H9 (cell line): ENCODE measurements around the gene TRIM42. TPM values are rescaled to one million over a fixed set of nuclear protein-coding genes. Genes with fewer than 3 reads are reported as not detected.

Experiments used
- DNase-seq: peaks from one replicate; pipeline ENCODE4 v3.0.0-alpha.2; 2017
- H2AFZ ChIP-seq: one replicate; pipeline ENCODE4 v1.6.1; 2013; ENCODE audit warnings: mild to moderate bottlenecking, low read length, control low read depth, moderate library complexity
- H2AK5ac ChIP-seq: 2 replicates; pipeline ENCODE4 v1.6.1; 2013; ENCODE audit warnings: low read length, control low read depth, mixed read lengths; ENCODE audit not compliant: insufficient read length
- H2BK120ac ChIP-seq: one replicate; pipeline ENCODE4 v1.6.1; 2013; ENCODE audit warnings: low read depth, mild to moderate bottlenecking, low read length, control low read depth, inconsistent platforms; ENCODE audit not compliant: poor library complexity, severe bottlenecking
- H2BK12ac ChIP-seq: 2 replicates; pipeline ENCODE4 v1.6.1; 2013; ENCODE audit warnings: low read length, control low read depth, mixed read lengths, low read depth; ENCODE audit not compliant: insufficient read length
- H2BK15ac ChIP-seq: 2 replicates; pipeline ENCODE4 v1.6.1; 2013; ENCODE audit warnings: low read depth, low read length, control low read depth
- H2BK20ac ChIP-seq: one replicate; pipeline ENCODE4 v1.6.1; 2013; ENCODE audit warnings: low read depth, mild to moderate bottlenecking, low read length, control low read depth, inconsistent platforms; ENCODE audit not compliant: poor library complexity, severe bottlenecking
- H2BK5ac ChIP-seq: 2 replicates; pipeline ENCODE4 v1.6.1; 2013; ENCODE audit warnings: low read length, control low read depth, mixed read lengths; ENCODE audit not compliant: insufficient read length
- H3K14ac ChIP-seq: 2 replicates; pipeline ENCODE4 v1.6.1; 2013; ENCODE audit warnings: low read length, control low read depth; ENCODE audit not compliant: insufficient read depth
- H3K18ac ChIP-seq: 2 replicates; pipeline ENCODE4 v1.6.1; 2013; ENCODE audit warnings: low read depth, mild to moderate bottlenecking, mixed read lengths, low read length, control low read depth; ENCODE audit not compliant: insufficient read length
- H3K23ac ChIP-seq: 2 replicates; pipeline ENCODE4 v1.6.1; 2013; ENCODE audit warnings: low read length, control low read depth, mixed read lengths, low read depth; ENCODE audit not compliant: insufficient read length
- H3K23me2 ChIP-seq: 2 replicates; pipeline ENCODE4 v1.6.1; 2013; ENCODE audit warnings: low read depth, mild to moderate bottlenecking, mixed read lengths, low read length, control low read depth; ENCODE audit not compliant: insufficient read length, poor library complexity, severe bottlenecking
- H3K27ac ChIP-seq: 2 replicates; pipeline ENCODE4 v1.5.1; 2013; ENCODE audit warnings: low read length, control low read depth, mixed read lengths, low read depth; ENCODE audit not compliant: insufficient read length
- H3K27me3 ChIP-seq: 2 replicates; pipeline ENCODE4 v1.6.1; 2013; ENCODE audit warnings: low read length, control low read depth, inconsistent platforms; ENCODE audit not compliant: insufficient read depth
- H3K4ac ChIP-seq: 2 replicates; pipeline ENCODE4 v1.6.1; 2013; ENCODE audit warnings: low read depth, mild to moderate bottlenecking, control low read depth, inconsistent platforms, low read length, moderate library complexity
- H3K4me1 ChIP-seq: 2 replicates; pipeline ENCODE4 v1.6.1; 2013; ENCODE audit warnings: low read length, control low read depth, inconsistent platforms; ENCODE audit not compliant: insufficient read depth
- H3K4me2 ChIP-seq: 2 replicates; pipeline ENCODE4 v1.6.1; 2013; ENCODE audit warnings: low read length, control low read depth, mixed read lengths; ENCODE audit not compliant: insufficient read length, insufficient read depth
- H3K56ac ChIP-seq: 2 replicates; pipeline ENCODE4 v1.6.1; 2013; ENCODE audit warnings: low read depth, mild to moderate bottlenecking, mixed read lengths, low read length, control low read depth; ENCODE audit not compliant: insufficient read length
- H3K79me1 ChIP-seq: 2 replicates; pipeline ENCODE4 v1.6.1; 2013; ENCODE audit warnings: low read depth, mild to moderate bottlenecking, moderate library complexity, low read length, control low read depth, inconsistent platforms; ENCODE audit not compliant: insufficient read depth, poor library complexity, severe bottlenecking
- H3K79me2 ChIP-seq: 2 replicates; pipeline ENCODE4 v1.6.1; 2013; ENCODE audit warnings: low read length, control low read depth, inconsistent platforms; ENCODE audit not compliant: insufficient read depth
- H3K9ac ChIP-seq: 2 replicates; pipeline ENCODE4 v1.6.1; 2013; ENCODE audit warnings: low read length, control low read depth, mixed read lengths; ENCODE audit not compliant: insufficient read length; ENCODE audit errors: extremely low read depth
- H3K9me3 ChIP-seq: one replicate; pipeline ENCODE4 v1.6.1; 2013; ENCODE audit warnings: low read depth, low read length, inconsistent platforms; ENCODE audit not compliant: control insufficient read depth
- H3T11ph ChIP-seq: one replicate; pipeline ENCODE4 v1.6.1; 2013; ENCODE audit warnings: mild to moderate bottlenecking, low read length, control low read depth, inconsistent platforms
- H4K20me1 ChIP-seq: one replicate; pipeline ENCODE4 v1.6.1; 2013; ENCODE audit not compliant: control insufficient read depth, insufficient read length, insufficient read depth
- H4K5ac ChIP-seq: 2 replicates; pipeline ENCODE4 v1.6.1; 2013; ENCODE audit warnings: low read depth, mild to moderate bottlenecking, mixed read lengths, low read length, control low read depth; ENCODE audit not compliant: insufficient read length
- H4K8ac ChIP-seq: replicated peaks from 2 replicates; pipeline ENCODE4 v1.6.1; 2013; ENCODE audit warnings: low read length, control low read depth, mixed read lengths, low read depth; ENCODE audit not compliant: insufficient read length
- H4K91ac ChIP-seq: 2 replicates; pipeline ENCODE4 v1.6.1; 2013; ENCODE audit warnings: low read depth, mild to moderate bottlenecking, moderate library complexity, mixed read lengths, low read length, control low read depth; ENCODE audit not compliant: insufficient read length
- H3K27ac Mint-ChIP-seq, 3 experiments: 2 replicates in 2 of 3; 3 replicates in 1 of 3; pipeline ENCODE4 v1.8.0; 2020 to 2021; ENCODE audit warnings: mixed read lengths in 3 of 3, mild to moderate bottlenecking in 1 of 3, moderate library complexity in 1 of 3
- H3K27me3 Mint-ChIP-seq: 2 replicates; pipeline ENCODE4 v1.8.0; 2021; ENCODE audit warnings: low read depth, mild to moderate bottlenecking, moderate library complexity, mixed read lengths
- H3K36me3 Mint-ChIP-seq, 3 experiments: 2 replicates in 2 of 3; 3 replicates in 1 of 3; pipeline ENCODE4 v1.8.0; 2020 to 2021; ENCODE audit warnings: low read depth in 3 of 3, mixed read lengths in 3 of 3; ENCODE audit not compliant: insufficient read depth in 1 of 3
- H3K4me1 Mint-ChIP-seq, 2 experiments: 2 replicates each; pipeline ENCODE4 v1.8.0; 2020; ENCODE audit warnings: mixed read lengths in 2 of 2
- H3K4me3 Mint-ChIP-seq, 2 experiments: 2 replicates in 1 of 2; 3 replicates in 1 of 2; pipeline ENCODE4 v1.8.0; 2020 to 2021; ENCODE audit warnings: mild to moderate bottlenecking in 2 of 2, mixed read lengths in 2 of 2, moderate library complexity in 1 of 2
- H3K9me3 Mint-ChIP-seq, 2 experiments: 2 replicates in 1 of 2; 3 replicates in 1 of 2; pipeline ENCODE4 v1.8.0; 2020; ENCODE audit warnings: mild to moderate bottlenecking in 2 of 2, mixed read lengths in 2 of 2, moderate library complexity in 1 of 2
- WGBS: extraction: QIAGEN DNeasy Blood & Tissue Kit; methylation state at CpG from one replicate; pipeline ENCODE4 v1.1.7; 2013; ENCODE audit warnings: missing lambda C conversion rate, low lambda C conversion rate, mixed read lengths; ENCODE audit not compliant: insufficient read length; ENCODE audit errors: extremely low coverage; 5-methylcytosine and 5-hydroxymethylcytosine counted together
- total RNA-seq: library from RNA; stranded (reverse); gene quantifications from 2 replicates; pipeline ENCODE4 v1.2.1, GENCODE V29; 2021
- TF ChIP-seq, protein P1 (sequence below): fragments of 200-600 bp; sonication (generic); conservative IDR thresholded peaks from 3 replicates; pipeline ENCODE4 v1.8.0; 2021; ENCODE audit warnings: antibody characterized with exemption, mild to moderate bottlenecking

The TRIM42 gene
- total RNA-seq, 1 experiment from 2014 or later, result not detected

DNA sequence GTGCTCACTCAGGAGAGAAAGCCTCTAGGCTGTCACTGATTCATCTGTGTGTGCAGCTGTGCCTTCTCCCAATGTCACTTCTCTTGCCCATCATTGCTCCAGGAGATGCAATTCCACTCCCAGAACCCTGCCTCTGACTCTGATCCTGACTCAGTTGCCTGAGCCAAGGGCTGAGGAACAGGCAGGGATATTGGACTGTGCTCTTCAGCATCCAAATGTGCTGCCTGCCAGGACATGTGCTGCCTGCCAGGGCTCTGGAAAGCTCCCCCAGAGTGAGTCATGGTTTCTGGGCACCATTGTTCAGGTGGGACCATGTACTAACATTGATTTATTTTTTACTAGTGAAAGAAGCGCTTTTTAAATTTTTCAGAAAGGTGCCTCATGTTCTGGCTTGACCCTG, 71.0 kb downstream of the TRIM42 start:
- Histone ChIP-seq H2BK20ac (no peak overlapping the region), H2BK120ac (no peak overlapping the region), H3K14ac (no peak overlapping the region), H3K23me2 (no peaks in the 10 kb centered on the region), H3K9me3 (no peaks in the 10 kb centered on the region), H4K5ac (no peak overlapping the region), H4K91ac (no peak overlapping the region), H3K79me2 (no peaks in the 10 kb centered on the region), H3K27me3 (no peaks in the 10 kb centered on the region), H3K23ac (no peak overlapping the region), H3K9ac (no peak overlapping the region), H2BK15ac (no peak overlapping the region), H4K20me1 (no peaks in the 10 kb centered on the region), H3T11ph (no peak overlapping the region), H3K18ac (no peak overlapping the region), H2AFZ (no peak overlapping the region), H3K56ac (no peak overlapping the region), H2AK5ac (no peak overlapping the region), H2BK12ac (no peak overlapping the region), H3K27ac (no peak overlapping the region), H3K4ac (no peak overlapping the region), H2BK5ac (no peak overlapping the region), H3K79me1 (no peaks in the 10 kb centered on the region), H3K4me2 (no peak overlapping the region), H4K8ac (no peak overlapping the region), H3K4me1 (no peaks in the 10 kb centered on the region)
- H3K27ac Mint-ChIP-seq, result no peak overlapping the region
- H3K4me3 Mint-ChIP-seq, result no peak overlapping the region
- no CpG with 5 or more reads among the region's 1 CpG for WGBS
- no peak for DNase-seq
- peaks cover 0 to 3% of the 10 kb centered on the region in 2 experiments; a peak in 2 of 5 replicates for H3K9me3 Mint-ChIP-seq
- H3K4me1 Mint-ChIP-seq, result no peaks in the 10 kb centered on the region
- TF ChIP-seq, protein P1, sequence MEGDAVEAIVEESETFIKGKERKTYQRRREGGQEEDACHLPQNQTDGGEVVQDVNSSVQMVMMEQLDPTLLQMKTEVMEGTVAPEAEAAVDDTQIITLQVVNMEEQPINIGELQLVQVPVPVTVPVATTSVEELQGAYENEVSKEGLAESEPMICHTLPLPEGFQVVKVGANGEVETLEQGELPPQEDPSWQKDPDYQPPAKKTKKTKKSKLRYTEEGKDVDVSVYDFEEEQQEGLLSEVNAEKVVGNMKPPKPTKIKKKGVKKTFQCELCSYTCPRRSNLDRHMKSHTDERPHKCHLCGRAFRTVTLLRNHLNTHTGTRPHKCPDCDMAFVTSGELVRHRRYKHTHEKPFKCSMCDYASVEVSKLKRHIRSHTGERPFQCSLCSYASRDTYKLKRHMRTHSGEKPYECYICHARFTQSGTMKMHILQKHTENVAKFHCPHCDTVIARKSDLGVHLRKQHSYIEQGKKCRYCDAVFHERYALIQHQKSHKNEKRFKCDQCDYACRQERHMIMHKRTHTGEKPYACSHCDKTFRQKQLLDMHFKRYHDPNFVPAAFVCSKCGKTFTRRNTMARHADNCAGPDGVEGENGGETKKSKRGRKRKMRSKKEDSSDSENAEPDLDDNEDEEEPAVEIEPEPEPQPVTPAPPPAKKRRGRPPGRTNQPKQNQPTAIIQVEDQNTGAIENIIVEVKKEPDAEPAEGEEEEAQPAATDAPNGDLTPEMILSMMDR, result no peak
- H3K36me3 Mint-ChIP-seq, result no peaks in the 10 kb centered on the region; a peak in 1 of 7 replicates
- peaks cover 4% of the 10 kb centered on the region for H3K27me3 Mint-ChIP-seq
